Neural cell (in vitro differentiated cells): ENCODE results near the gene ZNF565. TPM values are rescaled to one million over a fixed set of nuclear protein-coding genes. Genes with fewer than 3 reads are reported as not detected.
"Not testable (repeated sequence)": the region's sequence is repeated elsewhere in the genome, so short reads cannot be mapped to it uniquely, and the experiment has no call there.

ENCODE experiments used
- H2AFZ ChIP-seq: fragments of 200-600, 300-800 bp; sonication (generic), shearing (Covaris generic); 2 replicates; pipeline ENCODE4 v1.6.0; 2014; ENCODE audit warnings: low read depth, mild to moderate bottlenecking, antibody characterized with exemption, low read length, moderate library complexity
- H3F3A ChIP-seq: fragments of 200-600 bp; shearing (Covaris generic); 2 replicates; pipeline ENCODE4 v1.6.1; 2016; ENCODE audit warnings: mild to moderate bottlenecking, moderate library complexity, mixed read lengths, antibody characterized with exemption, low read length; ENCODE audit not compliant: insufficient read depth, poor library complexity, severe bottlenecking
- H3K27ac ChIP-seq: fragments of 200-600, 300-800 bp; sonication (generic), shearing (Covaris generic); 2 replicates; pipeline ENCODE4 v1.5.1; 2014; ENCODE audit warnings: mild to moderate bottlenecking, low read length, moderate library complexity
- H3K27me3 ChIP-seq: fragments of 300-800, 200-600 bp; sonication (generic), shearing (Covaris generic); 2 replicates; pipeline ENCODE4 v1.6.0; 2014; ENCODE audit warnings: mild to moderate bottlenecking, low read depth, low read length, moderate library complexity; ENCODE audit not compliant: insufficient read depth
- H3K36me3 ChIP-seq: fragments of 300-800, 200-600 bp; sonication (generic), shearing (Covaris generic); 2 replicates; pipeline ENCODE4 v1.5.1; 2014; ENCODE audit warnings: mild to moderate bottlenecking, antibody characterized with exemption, low read length, moderate library complexity; ENCODE audit not compliant: insufficient read depth
- H3K4me2 ChIP-seq: fragments of 300-800, 200-600 bp; sonication (generic), shearing (Covaris generic); 2 replicates; pipeline ENCODE4 v1.6.0; 2014; ENCODE audit warnings: mild to moderate bottlenecking, low read length
- H3K4me3 ChIP-seq: fragments of 300-800, 200-600 bp; sonication (generic), shearing (Covaris generic); 2 replicates; pipeline ENCODE4 v1.5.1; 2014; ENCODE audit warnings: mild to moderate bottlenecking, low read length, moderate library complexity
- H3K79me2 ChIP-seq: fragments of 200-600 bp; shearing (Covaris generic); replicated peaks from 2 replicates; pipeline ENCODE4 v1.6.0; 2014; ENCODE audit warnings: mild to moderate bottlenecking, low read length, moderate library complexity; ENCODE audit not compliant: insufficient read depth
- H3K9ac ChIP-seq: fragments of 300-800, 200-600 bp; sonication (generic), shearing (Covaris generic); 2 replicates; pipeline ENCODE4 v1.6.1; 2016; ENCODE audit warnings: mild to moderate bottlenecking, low read length, mixed read lengths
- H3K9me2 ChIP-seq: fragments of 200-600 bp; shearing (Covaris generic); 2 replicates; pipeline ENCODE4 v1.6.1; 2016; ENCODE audit warnings: mild to moderate bottlenecking, low read length, mixed read lengths; ENCODE audit not compliant: insufficient read depth
- H3K9me3 ChIP-seq: fragments of 200-600, 300-800 bp; sonication (generic), shearing (Covaris generic); 2 replicates; pipeline ENCODE4 v1.6.1; 2016; ENCODE audit warnings: mild to moderate bottlenecking, mixed run types, low read length, moderate library complexity, mixed read lengths
- H4K20me1 ChIP-seq: fragments of 200-600 bp; shearing (Covaris generic); 2 replicates; pipeline ENCODE4 v1.6.1; 2016; ENCODE audit warnings: mild to moderate bottlenecking, mixed run types; ENCODE audit not compliant: insufficient read depth
- EP300 ChIP-seq: fragments of 450-650 bp; conservative IDR thresholded peaks from 2 replicates; pipeline ENCODE4 v1.6.1; 2014; ENCODE audit warnings: antibody characterized with exemption, mild to moderate bottlenecking, moderate library complexity; ENCODE audit not compliant: poor library complexity, severe bottlenecking
- EZH2 ChIP-seq: fragments of 200-600, 300-800 bp; shearing (Covaris generic), sonication (generic); IDR thresholded peaks from 2 replicates; pipeline ENCODE4 v1.6.1; 2014; ENCODE audit warnings: antibody characterized with exemption, low read length, borderline replicate concordance, mild to moderate bottlenecking; ENCODE audit not compliant: insufficient read depth, poor library complexity, severe bottlenecking
- MXI1 ChIP-seq: fragments of 450-650 bp; conservative IDR thresholded peaks from 2 replicates; pipeline ENCODE4 v1.6.1; 2014; ENCODE audit warnings: antibody characterized with exemption, mild to moderate bottlenecking; ENCODE audit not compliant: poor library complexity, severe bottlenecking
- POLR2AphosphoS5 ChIP-seq: IDR thresholded peaks from 2 replicates; pipeline ENCODE4 v1.6.1; 2012
- RAD21 ChIP-seq: fragments of 450-650 bp; conservative IDR thresholded peaks from 2 replicates; pipeline ENCODE4 v1.6.1; 2014; ENCODE audit warnings: antibody characterized with exemption, mild to moderate bottlenecking, moderate library complexity
- SMC3 ChIP-seq: fragments of 450-650 bp; conservative IDR thresholded peaks from 2 replicates; pipeline ENCODE4 v1.6.1; 2014; ENCODE audit warnings: antibody characterized with exemption, mild to moderate bottlenecking, moderate library complexity; ENCODE audit not compliant: poor library complexity
- TAF1 ChIP-seq: IDR thresholded peaks from 2 replicates; pipeline ENCODE4 v1.6.1; 2012; ENCODE audit warnings: low read depth
- polyA plus RNA-seq: library from polyadenylated mRNA; depleted of rRNA; stranded (reverse); fragments of >200 nt; gene quantifications from 2 replicates; pipeline ENCODE4 v1.2.3, GENCODE V29; 2014
- TF ChIP-seq, protein P1 (sequence below): IDR thresholded peaks from 2 replicates; pipeline ENCODE4 v1.6.1; 2012; ENCODE audit warnings: borderline replicate concordance
- TF ChIP-seq, protein P2 (sequence below): fragments of 450-650 bp; IDR thresholded peaks from 2 replicates; pipeline ENCODE4 v1.5.1; 2014; ENCODE audit warnings: antibody characterized with exemption, mild to moderate bottlenecking, moderate library complexity; ENCODE audit not compliant: poor library complexity, severe bottlenecking

ZNF565 gene
- polyA plus RNA-seq, 1 donor from 2014 or later: 9.4 TPM

DNA sequence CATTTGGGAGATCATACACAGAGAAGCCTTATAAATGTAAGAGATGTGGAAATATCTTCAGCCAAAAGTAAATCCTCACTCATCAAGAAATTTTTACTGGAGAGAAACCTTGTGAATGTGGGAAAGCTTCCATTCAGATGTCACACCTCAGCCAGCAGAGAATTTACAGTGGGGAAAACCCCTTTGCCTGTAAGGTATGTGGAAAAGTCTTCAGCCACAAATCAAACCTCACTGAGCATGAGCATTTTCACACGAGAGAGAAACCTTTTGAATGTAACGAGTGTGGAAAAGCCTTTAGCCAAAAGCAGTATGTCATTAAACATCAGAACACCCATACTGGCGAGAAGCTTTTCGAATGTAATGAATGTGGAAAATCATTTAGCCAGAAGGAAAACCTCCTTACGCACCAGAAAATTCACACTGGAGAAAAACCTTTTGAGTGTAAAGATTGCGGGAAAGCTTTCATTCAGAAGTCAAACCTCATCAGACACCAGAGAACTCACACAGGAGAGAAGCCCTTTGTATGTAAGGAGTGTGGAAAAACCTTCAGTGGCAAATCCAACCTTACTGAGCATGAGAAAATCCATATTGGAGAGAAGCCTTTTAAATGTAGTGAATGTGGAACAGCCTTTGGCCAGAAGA lies 22.0 kb upstream of the ZNF565 start:
- no peaks in the 10 kb centered on the region for H4K20me1 ChIP-seq
- H3K9ac ChIP-seq: no peak overlapping the region
- H3K4me3 ChIP-seq: no peak overlapping the region
- TF ChIP-seq EZH2: no peak
- TF ChIP-seq, protein P1, sequence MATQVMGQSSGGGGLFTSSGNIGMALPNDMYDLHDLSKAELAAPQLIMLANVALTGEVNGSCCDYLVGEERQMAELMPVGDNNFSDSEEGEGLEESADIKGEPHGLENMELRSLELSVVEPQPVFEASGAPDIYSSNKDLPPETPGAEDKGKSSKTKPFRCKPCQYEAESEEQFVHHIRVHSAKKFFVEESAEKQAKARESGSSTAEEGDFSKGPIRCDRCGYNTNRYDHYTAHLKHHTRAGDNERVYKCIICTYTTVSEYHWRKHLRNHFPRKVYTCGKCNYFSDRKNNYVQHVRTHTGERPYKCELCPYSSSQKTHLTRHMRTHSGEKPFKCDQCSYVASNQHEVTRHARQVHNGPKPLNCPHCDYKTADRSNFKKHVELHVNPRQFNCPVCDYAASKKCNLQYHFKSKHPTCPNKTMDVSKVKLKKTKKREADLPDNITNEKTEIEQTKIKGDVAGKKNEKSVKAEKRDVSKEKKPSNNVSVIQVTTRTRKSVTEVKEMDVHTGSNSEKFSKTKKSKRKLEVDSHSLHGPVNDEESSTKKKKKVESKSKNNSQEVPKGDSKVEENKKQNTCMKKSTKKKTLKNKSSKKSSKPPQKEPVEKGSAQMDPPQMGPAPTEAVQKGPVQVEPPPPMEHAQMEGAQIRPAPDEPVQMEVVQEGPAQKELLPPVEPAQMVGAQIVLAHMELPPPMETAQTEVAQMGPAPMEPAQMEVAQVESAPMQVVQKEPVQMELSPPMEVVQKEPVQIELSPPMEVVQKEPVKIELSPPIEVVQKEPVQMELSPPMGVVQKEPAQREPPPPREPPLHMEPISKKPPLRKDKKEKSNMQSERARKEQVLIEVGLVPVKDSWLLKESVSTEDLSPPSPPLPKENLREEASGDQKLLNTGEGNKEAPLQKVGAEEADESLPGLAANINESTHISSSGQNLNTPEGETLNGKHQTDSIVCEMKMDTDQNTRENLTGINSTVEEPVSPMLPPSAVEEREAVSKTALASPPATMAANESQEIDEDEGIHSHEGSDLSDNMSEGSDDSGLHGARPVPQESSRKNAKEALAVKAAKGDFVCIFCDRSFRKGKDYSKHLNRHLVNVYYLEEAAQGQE: no peak
- no peaks in the 10 kb centered on the region for H3K27me3 ChIP-seq
- no peaks in the 10 kb centered on the region for H3K9me2 ChIP-seq
- no peak overlapping the region for H3K4me2 ChIP-seq
- H2AFZ ChIP-seq: no peak overlapping the region
- peaks cover 58% of the 10 kb centered on the region for H3K36me3 ChIP-seq
- H3K79me2 ChIP-seq: no peaks in the 10 kb centered on the region
- no peaks in the 10 kb centered on the region for H3F3A ChIP-seq
- H3K9me3 ChIP-seq: peaks cover 19% of the 10 kb centered on the region
- H3K27ac ChIP-seq: no peak overlapping the region

DNA sequence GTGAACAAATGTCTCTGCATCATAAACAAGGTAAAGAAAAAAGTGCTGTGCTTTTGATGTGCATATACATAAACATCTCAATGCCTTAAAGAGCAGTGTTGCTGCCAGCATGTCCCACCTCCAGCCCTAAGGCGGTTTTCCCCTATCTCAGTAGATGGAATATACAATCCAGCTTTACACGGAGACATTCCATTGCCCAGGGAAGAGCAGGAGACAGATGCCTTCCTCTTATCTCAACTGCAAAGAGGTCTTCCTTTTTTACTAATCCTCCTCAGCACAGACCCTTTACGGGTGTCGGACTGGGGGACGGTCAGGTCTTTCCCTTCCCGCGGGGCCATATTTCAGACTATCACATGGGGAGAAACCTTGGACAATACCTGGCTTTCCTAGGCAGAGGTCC lies 19.2 kb upstream of the ZNF565 start:
- not testable (repeated sequence) for H3K4me2 ChIP-seq, H4K20me1 ChIP-seq, H3K27ac ChIP-seq

DNA sequence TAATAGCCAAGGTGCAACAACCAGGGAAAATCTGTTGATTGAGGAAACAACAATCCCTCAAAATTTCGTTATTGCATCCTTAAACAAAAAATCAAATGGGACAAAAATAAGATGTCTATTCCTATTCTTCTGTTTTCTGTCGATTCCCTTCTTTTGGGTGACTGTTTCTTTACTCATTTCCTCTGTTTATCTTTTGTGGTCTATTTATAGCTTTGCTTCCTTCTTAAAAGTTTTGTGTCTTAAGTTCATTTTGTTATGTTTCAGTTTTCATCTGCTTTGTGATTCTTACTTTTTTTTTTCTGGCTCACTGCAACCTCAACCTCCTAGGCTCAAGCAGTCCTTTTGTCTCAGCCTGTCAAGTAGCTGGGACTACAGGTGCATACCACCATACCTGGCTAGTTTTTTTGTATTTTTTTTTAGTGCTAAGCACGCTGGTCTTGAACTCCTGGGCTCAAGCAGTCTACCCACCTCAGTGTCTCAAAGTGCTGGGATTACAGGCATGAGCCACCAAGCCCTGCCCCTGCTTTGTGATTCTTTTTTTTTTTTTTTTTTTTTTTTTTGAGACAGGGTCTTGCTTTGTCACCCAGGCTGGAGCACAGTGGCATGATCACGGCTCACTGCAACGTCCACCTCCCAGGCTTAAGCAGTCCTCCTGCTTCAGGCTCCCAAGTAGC lies 10.9 kb upstream of the ZNF565 start:
- no peak overlapping the region for H3K4me3 ChIP-seq
- H2AFZ ChIP-seq: no peak overlapping the region
- peaks cover 9% of the 10 kb centered on the region for H3K9me3 ChIP-seq
- H3K79me2 ChIP-seq: peaks cover 71% of the 10 kb centered on the region
- H3K4me2 ChIP-seq: no peak overlapping the region
- H3K9ac ChIP-seq: no peak overlapping the region
- H3F3A ChIP-seq: no peaks in the 10 kb centered on the region
- no peaks in the 10 kb centered on the region for H3K27me3 ChIP-seq
- no peaks in the 10 kb centered on the region for H3K9me2 ChIP-seq
- TF ChIP-seq, protein P1: no peak
- no peak for TF ChIP-seq SMC3
- no peak for TF ChIP-seq POLR2AphosphoS5
- no peak for TF ChIP-seq MXI1
- no peak for TF ChIP-seq EZH2
- TF ChIP-seq, protein P2, sequence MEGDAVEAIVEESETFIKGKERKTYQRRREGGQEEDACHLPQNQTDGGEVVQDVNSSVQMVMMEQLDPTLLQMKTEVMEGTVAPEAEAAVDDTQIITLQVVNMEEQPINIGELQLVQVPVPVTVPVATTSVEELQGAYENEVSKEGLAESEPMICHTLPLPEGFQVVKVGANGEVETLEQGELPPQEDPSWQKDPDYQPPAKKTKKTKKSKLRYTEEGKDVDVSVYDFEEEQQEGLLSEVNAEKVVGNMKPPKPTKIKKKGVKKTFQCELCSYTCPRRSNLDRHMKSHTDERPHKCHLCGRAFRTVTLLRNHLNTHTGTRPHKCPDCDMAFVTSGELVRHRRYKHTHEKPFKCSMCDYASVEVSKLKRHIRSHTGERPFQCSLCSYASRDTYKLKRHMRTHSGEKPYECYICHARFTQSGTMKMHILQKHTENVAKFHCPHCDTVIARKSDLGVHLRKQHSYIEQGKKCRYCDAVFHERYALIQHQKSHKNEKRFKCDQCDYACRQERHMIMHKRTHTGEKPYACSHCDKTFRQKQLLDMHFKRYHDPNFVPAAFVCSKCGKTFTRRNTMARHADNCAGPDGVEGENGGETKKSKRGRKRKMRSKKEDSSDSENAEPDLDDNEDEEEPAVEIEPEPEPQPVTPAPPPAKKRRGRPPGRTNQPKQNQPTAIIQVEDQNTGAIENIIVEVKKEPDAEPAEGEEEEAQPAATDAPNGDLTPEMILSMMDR: no peak
- no peak for TF ChIP-seq EP300
- no peak for TF ChIP-seq RAD21
- no peak for TF ChIP-seq TAF1
- no peak overlapping the region for H3K27ac ChIP-seq
- no peaks in the 10 kb centered on the region for H4K20me1 ChIP-seq
- H3K36me3 ChIP-seq: peaks cover 20% of the 10 kb centered on the region

More for the DNA sequence above, 19.2 kb upstream of the ZNF565 start:
- not testable (repeated sequence) for H3K9ac ChIP-seq, H3K9me2 ChIP-seq, H3K79me2 ChIP-seq, H3F3A ChIP-seq, H2AFZ ChIP-seq, H3K27me3 ChIP-seq, H3K4me3 ChIP-seq
- H3K36me3 ChIP-seq: peaks cover 65% of the 10 kb centered on the region
- peaks cover 19% of the 10 kb centered on the region for H3K9me3 ChIP-seq
